Tibial artery (tissue), 4 donors: ENCODE data around the gene SEMA6A.

Experiments
- DNase-seq, 2 donors: peaks; one replicate each; pipeline ENCODE4 v3.0.0-alpha.2; 2019
- H3K27ac ChIP-seq, 2 donors: fragments of 200-600 bp; sonication (generic) in 1 of 2; 1 replicate in 1 of 2; 2 replicates in 1 of 2; pipeline ENCODE4 v1.5.1; 2018 to 2019; ENCODE audit warnings: mild to moderate bottlenecking in 1 of 2
- H3K27me3 ChIP-seq, 2 donors: fragments of 200-600 bp; sonication (generic) in 1 of 2; one replicate each; pipeline versions ENCODE4 v1.5.1 to v1.6.0; 2016 to 2019
- H3K36me3 ChIP-seq, 3 donors: fragments of 200-600 bp; sonication (generic) in 2 of 3; one replicate each; pipeline ENCODE4 v1.5.1; 2016 to 2019; ENCODE audit warnings: mild to moderate bottlenecking in 2 of 3
- H3K4me1 ChIP-seq, 4 donors: fragments of 200-600 bp; sonication (generic) in 2 of 4; 1 replicate in 3 of 4; 2 replicates in 1 of 4; pipeline ENCODE4 v1.5.1; 2016 to 2019
- H3K4me3 ChIP-seq, 2 donors: fragments of 200-600 bp; sonication (generic) in 1 of 2; 1 replicate in 1 of 2; 2 replicates in 1 of 2; pipeline ENCODE4 v1.5.1; 2018 to 2019; ENCODE audit warnings: mild to moderate bottlenecking in 2 of 2
- H3K9me3 ChIP-seq, 3 donors: fragments of 200-600 bp; sonication (generic) in 1 of 3; one replicate each; pipeline ENCODE4 v1.5.1; 2016 to 2019
- CTCF ChIP-seq, 2 experiments: fragments of 200-600 bp in 1 of 2; fragments of 450-650 bp in 1 of 2; IDR thresholded peaks; one replicate each; pipeline ENCODE4 v1.5.1; 2017 to 2019; ENCODE audit warnings: antibody characterized with exemption in 2 of 2, mild to moderate bottlenecking in 1 of 2, moderate library complexity in 1 of 2
- intact Hi-C: fragments of 100-400 bp; cut with DNase I; formaldehyde crosslinking; loops from one replicate; pipeline ENCODE4 v1.15.0; 2023; ENCODE audit warnings: low total_unique reads

SEMA6A gene

GRCh38 chr5:116518423-116518822, 56.2 kb downstream of the SEMA6A start:
- Histone ChIP-seq H3K27ac (no peak overlapping the region), H3K4me1 (no peaks in the 10 kb centered on the region), H3K9me3 (no peaks in the 10 kb centered on the region), H3K4me3 (no peak overlapping the region), H3K27me3 (no peaks in the 10 kb centered on the region), H3K36me3 (no peaks in the 10 kb centered on the region)
- no peak for DNase-seq
- TF ChIP-seq CTCF (IDR thresholded peaks at IDR 0.05): no peak
- intact Hi-C loops: no loop called here

- Histone ChIP-seq H3K27ac (no peak overlapping the region), H3K4me1 (no peaks in the 10 kb centered on the region), H3K36me3 (no peaks in the 10 kb centered on the region), H3K9me3 (no peaks in the 10 kb centered on the region), H3K4me3 (no peak overlapping the region), H3K27me3 (no peaks in the 10 kb centered on the region)
- intact Hi-C loops: no loop called here
- TF ChIP-seq CTCF (IDR thresholded peaks at IDR 0.05): no peak
- DNase-seq: no peak
Observed at GRCh38 chr5:116517488-116517887, 57.1 kb downstream of the SEMA6A start.

GRCh38 chr5:116516021-116516420, 58.6 kb downstream of the SEMA6A start:
- Histone ChIP-seq H3K27ac (no peak overlapping the region), H3K4me1 (peaks cover 0 to 1% (median 0%) of the 10 kb centered on the region in 4 donors), H3K9me3 (no peaks in the 10 kb centered on the region), H3K36me3 (no peaks in the 10 kb centered on the region), H3K27me3 (no peaks in the 10 kb centered on the region), H3K4me3 (no peak overlapping the region)
- intact Hi-C loops: no loop called here
- no peak for TF ChIP-seq CTCF (IDR thresholded peaks at IDR 0.05)
- no peak for DNase-seq

GRCh38 chr5:116514421-116514970, 60.1 kb downstream of the SEMA6A start:
- Histone ChIP-seq H3K27ac (no peak overlapping the region), H3K4me1 (peaks cover 0 to 13% (median 4%) of the 10 kb centered on the region in 4 donors), H3K9me3 (no peaks in the 10 kb centered on the region), H3K4me3 (no peak overlapping the region), H3K27me3 (no peaks in the 10 kb centered on the region), H3K36me3 (no peaks in the 10 kb centered on the region)
- intact Hi-C loops: no loop called here
- TF ChIP-seq CTCF (IDR thresholded peaks at IDR 0.05): no peak
- DNase-seq: no peak

GRCh38 chr5:116510517-116510916, 64.1 kb downstream of the SEMA6A start:
- DNase-seq: no peak
- intact Hi-C loops: no loop called here
- Histone ChIP-seq H3K36me3 (no peaks in the 10 kb centered on the region), H3K9me3 (no peaks in the 10 kb centered on the region), H3K27me3 (no peaks in the 10 kb centered on the region), H3K4me1 (peaks cover 0 to 17% (median 6%) of the 10 kb centered on the region in 4 donors), H3K4me3 (no peak overlapping the region), H3K27ac (no peak overlapping the region)
- no peak for TF ChIP-seq CTCF (IDR thresholded peaks at IDR 0.05)
